GM12878 (cell line): ENCODE results near the gene PRPF6. TPM values are rescaled to one million over a fixed set of nuclear protein-coding genes. Genes with fewer than 3 reads are reported as not detected.

Experiments used
- BHLHE40 ChIP-seq, 2 experiments: fragments of 450-650 bp in 1 of 2; IDR thresholded peaks; 2 replicates each; pipeline ENCODE4 v1.6.1; 2011 to 2017; ENCODE audit warnings: low read depth in 2 of 2, borderline replicate concordance in 1 of 2, improper control_type of control experiment in 1 of 2, low read length in 1 of 2, mild to moderate bottlenecking in 1 of 2
- BMI1 ChIP-seq: fragments of 450-650 bp; IDR thresholded peaks from 2 replicates; pipeline ENCODE4 v1.6.1; 2016; ENCODE audit warnings: mild to moderate bottlenecking, moderate library complexity, borderline replicate concordance
- CHD2 ChIP-seq: IDR thresholded peaks from 2 replicates; pipeline ENCODE4 v1.6.1; 2011; ENCODE audit warnings: low read depth, low read length, improper control_type of control experiment, borderline replicate concordance
- EED ChIP-seq: sonication (generic); IDR thresholded peaks from 2 replicates; pipeline ENCODE4 v1.6.1; 2016; ENCODE audit warnings: antibody characterized with exemption, low read depth
- IKZF2 ChIP-seq, 2 experiments: fragments of 450-650 bp; IDR thresholded peaks; 2 replicates each; pipeline ENCODE4 v1.6.1; 2017; ENCODE audit warnings: mild to moderate bottlenecking in 2 of 2, moderate library complexity in 2 of 2
- KLF5 ChIP-seq: fragments of 450-650 bp; IDR thresholded peaks from 2 replicates; pipeline ENCODE4 v1.6.1; 2014; ENCODE audit warnings: mild to moderate bottlenecking; ENCODE audit not compliant: partially characterized antibody
- MTA2 ChIP-seq: fragments of 450-650 bp; IDR thresholded peaks from 2 replicates; pipeline ENCODE4 v1.6.1; 2016; ENCODE audit warnings: low read depth, mild to moderate bottlenecking, moderate library complexity
- NFIC ChIP-seq: IDR thresholded peaks from 2 replicates; pipeline ENCODE4 v1.6.1; 2012; ENCODE audit warnings: low read depth, mild to moderate bottlenecking, inconsistent platforms, low read length, moderate library complexity
- NFYB ChIP-seq: IDR thresholded peaks from 2 replicates; pipeline ENCODE4 v1.6.1; 2011; ENCODE audit warnings: low read depth, mild to moderate bottlenecking, low read length, improper control_type of control experiment, moderate library complexity; ENCODE audit not compliant: insufficient read depth
- NR2C1 ChIP-seq: fragments of 450-650 bp; IDR thresholded peaks from 2 replicates; pipeline ENCODE4 v1.6.1; 2017; ENCODE audit warnings: antibody characterized with exemption, mild to moderate bottlenecking, moderate library complexity
- NR2C2 ChIP-seq: IDR thresholded peaks from 2 replicates; pipeline ENCODE4 v1.6.1; 2011; ENCODE audit warnings: borderline replicate concordance, low read depth; ENCODE audit not compliant: control insufficient read depth, insufficient read length
- PAX5 ChIP-seq: IDR thresholded peaks from 2 replicates; pipeline ENCODE4 v1.6.1; 2011; ENCODE audit warnings: low read depth, low read length, borderline replicate concordance
- PAX8 ChIP-seq: fragments of 450-650 bp; IDR thresholded peaks from 2 replicates; pipeline ENCODE4 v1.6.1; 2017; ENCODE audit warnings: mild to moderate bottlenecking, moderate library complexity
- RELA ChIP-seq: fragments of 450-650 bp; IDR thresholded peaks from 2 replicates; pipeline ENCODE4 v1.8.0; 2014; ENCODE audit warnings: borderline replicate concordance; ENCODE audit not compliant: partially characterized antibody
- SPI1 ChIP-seq: IDR thresholded peaks from 2 replicates; pipeline ENCODE4 v1.6.1; 2011; ENCODE audit warnings: low read depth, mild to moderate bottlenecking, low read length, moderate library complexity, borderline replicate concordance; ENCODE audit not compliant: insufficient read depth
- STAT1 ChIP-seq: fragments of 450-650 bp; conservative IDR thresholded peaks from 2 replicates; pipeline ENCODE4 v1.6.1; 2014; ENCODE audit warnings: antibody characterized with exemption, mild to moderate bottlenecking
- WRNIP1 ChIP-seq: IDR thresholded peaks from 2 replicates; pipeline ENCODE4 v1.6.1; 2011; ENCODE audit warnings: low read depth, low read length, improper control_type of control experiment, borderline replicate concordance
- ZNF217 ChIP-seq: fragments of 450-650 bp; IDR thresholded peaks from 2 replicates; pipeline ENCODE4 v1.6.1; 2017; ENCODE audit warnings: antibody characterized with exemption, mild to moderate bottlenecking
- polyA plus RNA-seq, 11 experiments: library from polyadenylated mRNA; depleted of rRNA in 4 of 11; unstranded in 6 of 11; stranded (reverse) in 5 of 11; fragments of >200 nt; fragmentation: Nextera tagmentation in 4 of 11; fragmentation: Illumina TruSeq in 1 of 11; extraction: Ambion mirVana in 4 of 11; extraction: Trizol in 1 of 11; gene quantifications; 1 replicate in 1 of 11; 2 replicates in 10 of 11; pipeline versions ENCODE4 v1.2.1 to v1.2.3, GENCODE V29; 2011 to 2016; ENCODE audit warnings: inconsistent platforms in 2 of 11, missing spikeins in 2 of 11, low read depth in 1 of 11
- total RNA-seq, 4 experiments: library from RNA; depleted of rRNA in 3 of 4; stranded (reverse); fragments of >200 nt in 3 of 4; fragmentation: Illumina TruSeq in 1 of 4; extraction: Trizol in 1 of 4; gene quantifications; 2 replicates each; pipeline versions ENCODE4 v1.2.1 to v1.2.3, GENCODE V29; 2013 to 2021
- TF ChIP-seq, protein P1 (sequence below): fragments of 450-650 bp; IDR thresholded peaks from 2 replicates; pipeline ENCODE4 v1.6.1; 2016; ENCODE audit warnings: mild to moderate bottlenecking
- TF ChIP-seq, protein P2 (sequence below): fragments of 450-650 bp; IDR thresholded peaks from 2 replicates; pipeline ENCODE4 v1.6.1; 2016; ENCODE audit warnings: mild to moderate bottlenecking, moderate library complexity, borderline replicate concordance
- TF ChIP-seq, protein P3 (sequence below): IDR thresholded peaks from 2 replicates; pipeline ENCODE4 v1.6.1; 2011; ENCODE audit warnings: low read depth, mild to moderate bottlenecking, low read length, moderate library complexity, borderline replicate concordance; ENCODE audit errors: extremely low read depth

PRPF6 gene
- total and polyA plus RNA-seq, 10 of the 15 experiments (the other 5 are each of a cell fraction or from before 2014, with no cell fraction given) = 5.0 to 102 (median 71.3) TPM

- TF ChIP-seq CHD2 (no peak), WRNIP1 (no peak), IKZF2 (IDR thresholded peaks at IDR 0.05) (no peak), PAX5 (no peak; the same call in 1 of the 2 replicates), MTA2 (no peak), STAT1 (no peak), NFIC (no peak), SPI1 (no peak), BMI1 (0 out of 2 replicates have a peak, but pooled peaks have one; percentile 9), BHLHE40 (IDR thresholded peaks at IDR 0.05; ENCODE audit: borderline replicate concordance in 1 of 2, low read depth in 2 of 2, low read length in 1 of 2) (no peak; a peak in 1 of 4 replicates), NR2C2 (peak; percentile 66), NR2C1 (peak; percentile 79), KLF5 (no peak), EED (no peak), PAX8 (no peak), NFYB (no peak), RELA (no peak), ZNF217 (no peak)
- TF ChIP-seq, protein P1, sequence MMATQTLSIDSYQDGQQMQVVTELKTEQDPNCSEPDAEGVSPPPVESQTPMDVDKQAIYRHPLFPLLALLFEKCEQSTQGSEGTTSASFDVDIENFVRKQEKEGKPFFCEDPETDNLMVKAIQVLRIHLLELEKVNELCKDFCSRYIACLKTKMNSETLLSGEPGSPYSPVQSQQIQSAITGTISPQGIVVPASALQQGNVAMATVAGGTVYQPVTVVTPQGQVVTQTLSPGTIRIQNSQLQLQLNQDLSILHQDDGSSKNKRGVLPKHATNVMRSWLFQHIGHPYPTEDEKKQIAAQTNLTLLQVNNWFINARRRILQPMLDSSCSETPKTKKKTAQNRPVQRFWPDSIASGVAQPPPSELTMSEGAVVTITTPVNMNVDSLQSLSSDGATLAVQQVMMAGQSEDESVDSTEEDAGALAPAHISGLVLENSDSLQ = no peak
- TF ChIP-seq, protein P2, sequence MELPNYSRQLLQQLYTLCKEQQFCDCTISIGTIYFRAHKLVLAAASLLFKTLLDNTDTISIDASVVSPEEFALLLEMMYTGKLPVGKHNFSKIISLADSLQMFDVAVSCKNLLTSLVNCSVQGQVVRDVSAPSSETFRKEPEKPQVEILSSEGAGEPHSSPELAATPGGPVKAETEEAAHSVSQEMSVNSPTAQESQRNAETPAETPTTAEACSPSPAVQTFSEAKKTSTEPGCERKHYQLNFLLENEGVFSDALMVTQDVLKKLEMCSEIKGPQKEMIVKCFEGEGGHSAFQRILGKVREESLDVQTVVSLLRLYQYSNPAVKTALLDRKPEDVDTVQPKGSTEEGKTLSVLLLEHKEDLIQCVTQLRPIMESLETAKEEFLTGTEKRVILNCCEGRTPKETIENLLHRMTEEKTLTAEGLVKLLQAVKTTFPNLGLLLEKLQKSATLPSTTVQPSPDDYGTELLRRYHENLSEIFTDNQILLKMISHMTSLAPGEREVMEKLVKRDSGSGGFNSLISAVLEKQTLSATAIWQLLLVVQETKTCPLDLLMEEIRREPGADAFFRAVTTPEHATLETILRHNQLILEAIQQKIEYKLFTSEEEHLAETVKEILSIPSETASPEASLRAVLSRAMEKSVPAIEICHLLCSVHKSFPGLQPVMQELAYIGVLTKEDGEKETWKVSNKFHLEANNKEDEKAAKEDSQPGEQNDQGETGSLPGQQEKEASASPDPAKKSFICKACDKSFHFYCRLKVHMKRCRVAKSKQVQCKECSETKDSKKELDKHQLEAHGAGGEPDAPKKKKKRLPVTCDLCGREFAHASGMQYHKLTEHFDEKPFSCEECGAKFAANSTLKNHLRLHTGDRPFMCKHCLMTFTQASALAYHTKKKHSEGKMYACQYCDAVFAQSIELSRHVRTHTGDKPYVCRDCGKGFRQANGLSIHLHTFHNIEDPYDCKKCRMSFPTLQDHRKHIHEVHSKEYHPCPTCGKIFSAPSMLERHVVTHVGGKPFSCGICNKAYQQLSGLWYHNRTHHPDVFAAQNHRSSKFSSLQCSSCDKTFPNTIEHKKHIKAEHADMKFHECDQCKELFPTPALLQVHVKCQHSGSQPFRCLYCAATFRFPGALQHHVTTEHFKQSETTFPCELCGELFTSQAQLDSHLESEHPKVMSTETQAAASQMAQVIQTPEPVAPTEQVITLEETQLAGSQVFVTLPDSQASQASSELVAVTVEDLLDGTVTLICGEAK = no peak
- TF ChIP-seq, protein P3, sequence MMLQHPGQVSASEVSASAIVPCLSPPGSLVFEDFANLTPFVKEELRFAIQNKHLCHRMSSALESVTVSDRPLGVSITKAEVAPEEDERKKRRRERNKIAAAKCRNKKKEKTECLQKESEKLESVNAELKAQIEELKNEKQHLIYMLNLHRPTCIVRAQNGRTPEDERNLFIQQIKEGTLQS = no peak
These were observed 55.6 kb downstream of the PRPF6 start (continued) for GRCh38 chr20:64036346-64037198.
